ENCODE measurements around the gene ABHD16A.

Gene ABHD16A

GRCh38 chr6:31663126-31663960 lies 39.8 kb downstream of the ABHD16A start:
- no peak for DNase-seq

GRCh38 chr6:31662124-31662723 lies 40.9 kb downstream of the ABHD16A start:
- DNase-seq: no peak

- DNase-seq: no peak
Observed at GRCh38 chr6:31661262-31662123, 41.6 kb downstream of the ABHD16A start.

- DNase-seq: peak; percentile 10 to 85 (median 65)
Observed at GRCh38 chr6:31660381-31661261, 42.5 kb downstream of the ABHD16A start, which contains the start of gene C6orf47. Gene C6orf47 (minus strand): TSS chr6:31660778. CDS start chr6:31659947, 831 bp downstream.

- DNase-seq: peak in 1 of 58 donors; percentile 1
Observed at GRCh38 chr6:31659649-31660380, 43.3 kb downstream of the ABHD16A start.

GRCh38 chr6:31658983-31659648 lies 44.0 kb downstream of the ABHD16A start:
- DNase-seq: no peak

- DNase-seq: no peak
Observed at GRCh38 chr6:31658158-31658688, 44.9 kb downstream of the ABHD16A start.

GRCh38 chr6:31657406-31658157 lies 45.5 kb downstream of the ABHD16A start:
- no peak for DNase-seq

GRCh38 chr6:31655349-31656237 lies 47.5 kb downstream of the ABHD16A start, which contains the start of gene APOM:
Gene APOM (plus strand): TSS chr6:31655894. CDS start chr6:31655967, 73 bp downstream.
- no peak for DNase-seq

GRCh38 chr6:31654574-31655348 lies 48.4 kb downstream of the ABHD16A start:
- no peak for DNase-seq

GRCh38 chr6:31652925-31653724 lies 50.0 kb downstream of the ABHD16A start:
- peak in 41 of 58 donors; percentile 71 to 96 (median 90) for DNase-seq

- peak in 8 of 58 donors; percentile 29 to 85 (median 71) for DNase-seq
Observed at GRCh38 chr6:31651602-31652191, 51.4 kb downstream of the ABHD16A start.

- no peak for DNase-seq
Observed at GRCh38 chr6:31645325-31645724, 57.8 kb downstream of the ABHD16A start.

- no peak for DNase-seq
Observed at GRCh38 chr6:31643818-31644454, 59.2 kb downstream of the ABHD16A start.
